Jurkat, Clone E6-1 (cell line): ENCODE results near the gene BICDL1.

Experiments
- DNase-seq: peaks from one replicate; pipeline ENCODE4 v3.0.0-alpha.2; 2011; ENCODE audit warnings: low read depth, low spot score
- H3K4me3 ChIP-seq: 2 replicates; pipeline ENCODE4 v1.5.1; 2011; ENCODE audit warnings: mild to moderate bottlenecking, low read length, control low read depth, moderate library complexity

The BICDL1 gene

GRCh38 chr12:120136093-120136770, 147.2 kb downstream of the BICDL1 start:
- no peak overlapping the region for H3K4me3 ChIP-seq
- no peak for DNase-seq

GRCh38 chr12:120137833-120138232, 148.8 kb downstream of the BICDL1 start:
- H3K4me3 ChIP-seq, result no peak overlapping the region
- DNase-seq, result no peak

- DNase-seq, result no peak
- no peak overlapping the region for H3K4me3 ChIP-seq
Measured at GRCh38 chr12:120138366-120138765, 149.3 kb downstream of the BICDL1 start.

GRCh38 chr12:120139958-120140357, 150.9 kb downstream of the BICDL1 start:
- DNase-seq, result no peak
- H3K4me3 ChIP-seq, result no peak overlapping the region

- no peak overlapping the region for H3K4me3 ChIP-seq
- DNase-seq, result no peak
Measured at GRCh38 chr12:120140603-120141002, 151.6 kb downstream of the BICDL1 start.

GRCh38 chr12:120141336-120141735, 152.3 kb downstream of the BICDL1 start:
- DNase-seq, result no peak
- no peak overlapping the region for H3K4me3 ChIP-seq

- DNase-seq, result no peak
- H3K4me3 ChIP-seq, result no peak overlapping the region
Measured at GRCh38 chr12:120142231-120142877, 153.3 kb downstream of the BICDL1 start.
